Adipocyte (in vitro differentiated cells): ENCODE measurements around the gene DGKH.
"Not testable (repeated sequence)": the region's sequence is repeated elsewhere in the genome, so short reads cannot be mapped to it uniquely, and the experiment has no call there.

Experiments used
- DNase-seq: peaks from one replicate; pipeline ENCODE4 v3.0.0-alpha.2; 2015; ENCODE audit warnings: low read depth
- H3K27me3 ChIP-seq: replicated peaks from 2 replicates; pipeline ENCODE4 v1.7.0; 2013; ENCODE audit warnings: mild to moderate bottlenecking, low read length, moderate library complexity; ENCODE audit not compliant: control insufficient read depth, insufficient read depth
- H3K36me3 ChIP-seq: 2 replicates; pipeline ENCODE4 v1.7.0; 2013; ENCODE audit warnings: low read length, mild to moderate bottlenecking, moderate library complexity; ENCODE audit not compliant: control insufficient read depth, insufficient read depth, severe bottlenecking
- H3K4me1 ChIP-seq: 2 replicates; pipeline ENCODE4 v1.7.0; 2013; ENCODE audit warnings: mild to moderate bottlenecking, low read length, moderate library complexity; ENCODE audit not compliant: control insufficient read depth, insufficient read depth
- H3K4me3 ChIP-seq: 2 replicates; pipeline ENCODE4 v1.7.0; 2013; ENCODE audit warnings: mild to moderate bottlenecking, low read length, moderate library complexity
- H3K9ac ChIP-seq: 2 replicates; pipeline ENCODE4 v1.7.0; 2013; ENCODE audit warnings: mild to moderate bottlenecking, low read length, moderate library complexity
- H3K9me3 ChIP-seq: 2 replicates; pipeline ENCODE4 v1.7.0; 2013; ENCODE audit warnings: mild to moderate bottlenecking, low read length, moderate library complexity; ENCODE audit not compliant: control insufficient read depth

Gene DGKH

GRCh38 chr13:42073683-42074082 is 25.2 kb downstream of the DGKH start:
- no peaks in the 10 kb centered on the region for H3K9me3 ChIP-seq
- DNase-seq: no peak
- H3K36me3 ChIP-seq: no peaks in the 10 kb centered on the region
- H3K4me3 ChIP-seq: no peak overlapping the region
- H3K4me1 ChIP-seq: no peaks in the 10 kb centered on the region
- no peak overlapping the region for H3K9ac ChIP-seq
- no peaks in the 10 kb centered on the region for H3K27me3 ChIP-seq

DNA sequence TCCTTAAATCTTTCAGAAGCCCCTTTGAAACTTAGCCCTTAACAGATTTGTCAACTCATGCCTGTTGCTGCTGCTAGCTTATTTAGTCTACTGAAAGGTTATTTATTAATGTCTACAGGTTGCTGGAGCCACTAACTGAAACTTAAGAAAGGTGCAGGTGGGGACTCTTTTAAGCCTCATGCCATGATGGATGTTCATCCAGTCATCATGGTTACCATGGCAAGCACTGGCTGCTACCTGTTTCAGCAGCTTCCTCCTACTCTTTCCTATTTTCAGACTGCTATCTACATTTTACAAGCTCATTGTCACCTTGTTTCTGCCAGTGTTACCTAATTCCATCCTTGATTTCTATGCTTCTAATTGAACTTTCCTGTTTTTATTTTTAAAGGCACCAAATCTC is 27.1 kb downstream of the DGKH start:
- Histone ChIP-seq H3K9me3 (no peaks in the 10 kb centered on the region), H3K4me1 (no peaks in the 10 kb centered on the region), H3K4me3 (no peak overlapping the region), H3K9ac (no peak overlapping the region), H3K27me3 (no peaks in the 10 kb centered on the region), H3K36me3 (no peaks in the 10 kb centered on the region)
- DNase-seq: no peak

DNA sequence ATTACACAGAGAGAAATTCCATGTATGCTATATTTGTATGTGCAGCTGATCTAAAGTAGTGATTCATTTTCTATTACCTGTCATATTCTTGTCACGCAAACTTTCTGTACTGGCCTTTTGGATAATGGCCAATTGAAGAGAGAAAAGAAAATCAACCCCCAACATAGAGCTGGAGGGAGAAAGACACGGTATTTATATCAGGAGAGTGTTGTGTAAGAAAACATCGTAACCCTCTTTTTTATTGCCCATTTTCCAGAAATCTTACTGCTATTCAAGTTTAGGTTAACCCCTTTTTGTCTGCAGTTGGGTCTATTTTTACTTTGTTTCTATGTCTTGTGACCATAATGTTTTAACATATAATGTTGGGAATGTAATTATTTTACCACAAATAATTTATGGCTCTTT is 27.9 kb downstream of the DGKH start:
- no peaks in the 10 kb centered on the region for H3K9me3 ChIP-seq
- DNase-seq: no peak
- H3K9ac ChIP-seq: no peak overlapping the region
- H3K36me3 ChIP-seq: no peaks in the 10 kb centered on the region
- no peak overlapping the region for H3K4me3 ChIP-seq
- H3K4me1 ChIP-seq: no peaks in the 10 kb centered on the region
- H3K27me3 ChIP-seq: no peaks in the 10 kb centered on the region

- DNase-seq: no peak
- Histone ChIP-seq H3K9me3 (peaks cover 4% of the 10 kb centered on the region), H3K4me1 (no peaks in the 10 kb centered on the region)
These were observed 29.8 kb downstream of the DGKH start for GRCh38 chr13:42078128-42078808.

DNA sequence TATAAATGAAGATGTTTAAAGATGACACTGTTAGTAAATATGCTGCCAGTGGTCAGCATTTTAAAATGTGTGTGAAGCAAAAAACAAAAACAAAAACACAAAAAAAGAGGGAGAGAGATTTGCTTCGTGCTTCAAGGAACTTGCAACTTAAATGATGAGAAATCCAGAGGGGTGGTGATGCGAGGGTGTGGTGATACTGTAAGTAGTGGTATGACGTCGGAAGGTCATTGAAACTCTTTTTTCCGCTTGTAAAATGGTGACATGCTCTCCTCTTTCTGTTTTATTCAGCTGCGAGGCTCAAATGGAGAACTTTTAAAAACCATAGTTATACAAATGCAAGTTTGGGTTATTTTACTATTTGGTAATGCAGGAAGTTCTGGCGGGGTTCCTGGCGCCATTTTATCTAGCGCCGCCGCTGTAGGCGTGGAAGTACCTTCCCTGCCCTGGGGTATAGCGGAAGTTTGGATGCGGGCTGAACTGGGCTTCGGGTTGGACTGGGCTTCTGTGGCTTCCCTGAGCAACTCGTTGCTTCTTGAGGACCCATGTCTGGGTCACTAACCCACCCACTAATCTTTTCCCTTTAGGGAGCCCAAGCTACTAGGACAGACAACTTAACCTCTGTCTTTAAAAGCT is 34.8 kb downstream of the DGKH start:
- Histone ChIP-seq H3K9me3 (peaks cover 4% of the 10 kb centered on the region), H3K4me3 (no peak overlapping the region), H3K9ac (no peak overlapping the region), H3K36me3 (no peaks in the 10 kb centered on the region), H3K4me1 (no peaks in the 10 kb centered on the region), H3K27me3 (no peaks in the 10 kb centered on the region)
- no peak for DNase-seq

More at GRCh38 chr13:42078128-42078808, 29.8 kb downstream of the DGKH start:
- no peak overlapping the region for H3K9ac ChIP-seq
- no peaks in the 10 kb centered on the region for H3K36me3 ChIP-seq
- H3K27me3 ChIP-seq: no peaks in the 10 kb centered on the region
- H3K4me3 ChIP-seq: no peak overlapping the region

DNA sequence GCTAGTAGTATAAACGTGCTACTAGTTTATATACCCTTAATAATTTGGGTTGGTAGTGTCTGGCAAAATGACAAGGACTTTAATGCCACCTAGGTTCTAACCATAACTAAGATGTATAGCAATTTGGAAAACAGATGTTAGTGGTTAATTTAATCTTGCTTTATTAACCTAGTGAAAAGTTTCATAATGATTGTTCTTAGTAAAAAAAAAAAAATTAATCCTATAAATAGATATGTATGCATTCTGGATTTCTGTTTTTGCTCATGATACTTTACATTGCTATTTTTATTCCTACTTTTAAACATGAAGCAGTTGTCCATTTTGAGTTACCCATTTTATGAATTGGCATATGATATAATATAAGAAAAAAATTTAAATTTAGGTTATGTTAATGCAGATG is 36.3 kb downstream of the DGKH start:
- no peaks in the 10 kb centered on the region for H3K4me1 ChIP-seq
- DNase-seq: no peak
- H3K4me3 ChIP-seq: no peak overlapping the region
- H3K36me3 ChIP-seq: no peaks in the 10 kb centered on the region
- no peak overlapping the region for H3K9ac ChIP-seq
- H3K9me3 ChIP-seq: peaks cover 4% of the 10 kb centered on the region
- H3K27me3 ChIP-seq: no peaks in the 10 kb centered on the region

- Histone ChIP-seq H3K4me1 (no peaks in the 10 kb centered on the region), H3K9me3 (peaks cover 3% of the 10 kb centered on the region), H3K27me3 (no peaks in the 10 kb centered on the region), H3K4me3 (no peak overlapping the region), H3K9ac (no peak overlapping the region), H3K36me3 (no peaks in the 10 kb centered on the region)
- no peak for DNase-seq
These were observed 38.1 kb downstream of the DGKH start for GRCh38 chr13:42086582-42086981.

DNA sequence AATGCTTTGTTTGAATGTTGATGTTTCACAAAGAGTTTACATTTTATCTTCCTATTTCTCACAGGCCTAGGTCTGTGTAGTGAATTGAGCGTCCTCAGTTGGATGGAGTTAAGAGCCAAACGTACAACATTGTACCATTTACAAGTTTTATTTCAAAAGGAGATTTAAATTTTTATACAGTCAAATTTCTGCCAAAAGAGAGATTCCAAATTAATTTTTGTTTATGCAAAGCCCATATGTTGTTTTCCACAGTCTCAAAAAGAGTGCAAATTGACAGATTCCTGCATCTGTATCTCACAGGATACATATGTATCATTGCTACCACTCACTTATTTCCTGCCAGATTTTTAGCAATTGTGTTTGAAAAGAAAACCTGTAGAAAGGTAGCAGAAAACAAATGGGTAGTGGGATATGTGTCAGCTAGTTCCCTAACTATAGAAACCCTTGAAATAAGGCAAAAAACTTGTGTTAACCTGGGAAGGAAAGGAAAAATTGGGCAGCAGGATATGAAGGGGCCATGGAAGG is 46.1 kb downstream of the DGKH start:
- no peaks in the 10 kb centered on the region for H3K27me3 ChIP-seq
- H3K4me3 ChIP-seq: no peak overlapping the region
- no peaks in the 10 kb centered on the region for H3K9me3 ChIP-seq
- H3K36me3 ChIP-seq: no peaks in the 10 kb centered on the region
- DNase-seq: no peak
- H3K4me1 ChIP-seq: no peaks in the 10 kb centered on the region
- H3K9ac ChIP-seq: no peak overlapping the region

GRCh38 chr13:42096222-42096621 is 47.8 kb downstream of the DGKH start:
- H3K9ac ChIP-seq, DNase-seq, H3K36me3 ChIP-seq, H3K4me1 ChIP-seq, H3K27me3 ChIP-seq, H3K9me3 ChIP-seq, H3K4me3 ChIP-seq: not testable (repeated sequence)

- no peak overlapping the region for H3K4me3 ChIP-seq
- H3K9me3 ChIP-seq: peaks cover 4% of the 10 kb centered on the region
- H3K4me1 ChIP-seq: no peaks in the 10 kb centered on the region
- no peak for DNase-seq
- no peak overlapping the region for H3K9ac ChIP-seq
- H3K36me3 ChIP-seq: no peaks in the 10 kb centered on the region
- H3K27me3 ChIP-seq: no peaks in the 10 kb centered on the region
These were observed 51.7 kb downstream of the DGKH start for GRCh38 chr13:42099962-42100675.

GRCh38 chr13:42100960-42101359 is 52.5 kb downstream of the DGKH start:
- Histone ChIP-seq H3K4me3 (no peak overlapping the region), H3K4me1 (no peaks in the 10 kb centered on the region), H3K27me3 (no peaks in the 10 kb centered on the region), H3K36me3 (no peaks in the 10 kb centered on the region), H3K9ac (no peak overlapping the region), H3K9me3 (peaks cover 4% of the 10 kb centered on the region)
- DNase-seq: no peak
